Frontal cortex (tissue), 4 donors: Measurements from ENCODE around the gene MEF2C. TPM values are rescaled to one million over a fixed set of nuclear protein-coding genes. Genes with fewer than 3 reads are reported as not detected.

Experiments used
- DNase-seq, 2 donors: peaks; one replicate each; pipeline ENCODE4 v3.0.0; 2012; ENCODE audit warnings: low spot score in 2 of 2
- FAIRE-seq: peaks from 2 replicates; lab custom pipeline; 2012; peaks lifted over from hg19 to GRCh38; lab: Jason Lieb, UNC
- total RNA-seq: library from RNA; depleted of rRNA; stranded (reverse); fragments of >200 nt; gene quantifications from one replicate; pipeline ENCODE4 v1.2.3, GENCODE V29; 2014
- donor health status: control.
- donor health status: control.
- donor health status: control.

The MEF2C gene
- total RNA-seq, 1 donor from 2014 or later = 1,165 TPM

GRCh38 chr5:88834499-88834898 lies 48.5 kb downstream of the MEF2C start:
- no peak for DNase-seq
- FAIRE-seq = no peak

- no peak for DNase-seq
- no peak for FAIRE-seq
These were observed 48.9 kb downstream of the MEF2C start for GRCh38 chr5:88834131-88834462.

GRCh38 chr5:88833371-88834130 lies 49.4 kb downstream of the MEF2C start:
- no peak for FAIRE-seq
- DNase-seq = no peak

GRCh38 chr5:88831816-88832215 lies 51.2 kb downstream of the MEF2C start:
- FAIRE-seq = no peak
- no peak for DNase-seq

GRCh38 chr5:88830567-88830966 lies 52.4 kb downstream of the MEF2C start:
- FAIRE-seq (no peak), DNase-seq (no peak)

- no peak for FAIRE-seq
- DNase-seq = no peak
These were observed 53.2 kb downstream of the MEF2C start for GRCh38 chr5:88829775-88830174.

GRCh38 chr5:88829054-88829453 lies 53.9 kb downstream of the MEF2C start:
- FAIRE-seq (no peak), DNase-seq (no peak)

GRCh38 chr5:88827997-88828396 lies 55.0 kb downstream of the MEF2C start:
- FAIRE-seq = no peak
- no peak for DNase-seq

- no peak for DNase-seq
These were observed 56.1 kb downstream of the MEF2C start for GRCh38 chr5:88826646-88827585.

GRCh38 chr5:88825584-88826315 lies 57.2 kb downstream of the MEF2C start:
- DNase-seq = no peak
- no peak for FAIRE-seq

More at GRCh38 chr5:88826646-88827585, 56.1 kb downstream of the MEF2C start:
- FAIRE-seq = no peak

GRCh38 chr5:88824892-88825583 lies 57.9 kb downstream of the MEF2C start:
- DNase-seq = no peak
- no peak for FAIRE-seq

GRCh38 chr5:88824141-88824540 lies 58.8 kb downstream of the MEF2C start:
- FAIRE-seq (no peak), DNase-seq (no peak)

GRCh38 chr5:88823201-88823600 lies 59.8 kb downstream of the MEF2C start:
- FAIRE-seq = no peak
- no peak for DNase-seq

- DNase-seq = no peak
- FAIRE-seq = no peak
These were observed 61.8 kb downstream of the MEF2C start for GRCh38 chr5:88821161-88821560.

- no peak for DNase-seq
- no peak for FAIRE-seq
These were observed 62.4 kb downstream of the MEF2C start for GRCh38 chr5:88820581-88820980.

- FAIRE-seq = no peak
These were observed 63.5 kb downstream of the MEF2C start for GRCh38 chr5:88819301-88819999.

GRCh38 chr5:88818296-88818695 lies 64.7 kb downstream of the MEF2C start:
- no peak for FAIRE-seq
- DNase-seq = no peak

More at GRCh38 chr5:88819301-88819999, 63.5 kb downstream of the MEF2C start:
- DNase-seq = no peak

- DNase-seq (no peak), FAIRE-seq (no peak)
These were observed 66.8 kb downstream of the MEF2C start for GRCh38 chr5:88816195-88816594.
